Measurements from ENCODE around the gene CORO2A.
"Not testable (repeated sequence)": the region's sequence is repeated elsewhere in the genome, so short reads cannot be mapped to it uniquely, and the experiment has no call there.

The CORO2A gene

GRCh38 chr9:98076514-98076890 is 115.9 kb downstream of the CORO2A start:
- DNase-seq = not testable (repeated sequence)

- no peak for DNase-seq
These were observed 117.1 kb downstream of the CORO2A start for GRCh38 chr9:98075332-98075805.

DNA sequence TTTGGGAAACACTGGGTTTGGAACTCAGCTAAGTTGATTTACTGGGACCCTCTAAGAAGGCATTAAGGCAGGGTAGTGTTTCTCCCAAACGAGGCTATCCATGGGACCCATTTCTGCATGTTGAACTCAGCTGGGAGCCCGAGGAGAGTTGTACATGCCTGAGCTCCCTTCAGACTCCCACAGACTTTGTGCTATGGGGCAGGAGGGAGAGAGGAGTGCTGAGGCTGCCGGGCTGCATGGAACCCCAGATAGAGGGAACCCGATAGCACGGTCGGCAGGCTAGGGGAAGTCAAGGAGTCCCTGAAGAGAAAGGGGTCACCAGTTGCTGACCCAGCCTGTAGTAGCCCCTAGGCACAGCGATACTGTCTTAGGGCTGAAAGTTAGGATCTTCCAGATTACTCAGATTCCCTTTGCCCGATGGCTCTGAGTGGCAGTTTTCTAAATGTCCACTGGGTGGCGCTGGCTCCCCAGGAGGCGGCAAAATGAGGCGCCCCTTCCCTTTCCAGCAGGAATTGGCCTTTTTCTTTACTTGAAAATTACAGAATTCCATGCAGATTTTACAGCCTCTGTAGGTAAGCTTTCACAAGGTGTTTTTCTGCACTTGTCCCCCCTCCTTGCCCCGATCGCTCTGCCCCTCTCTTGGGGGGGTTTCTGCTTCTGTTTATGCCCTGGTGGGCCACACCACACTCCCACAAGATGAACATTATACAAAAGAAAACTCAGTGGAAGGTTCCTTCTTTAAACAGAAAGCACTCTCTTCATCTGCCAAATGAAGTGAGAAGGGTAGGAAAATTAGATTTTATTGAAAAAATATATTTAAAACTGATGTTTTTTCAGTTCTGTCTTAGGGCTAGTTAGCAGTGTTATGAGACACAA is 118.1 kb downstream of the CORO2A start:
- peak; percentile 11 for DNase-seq

DNA sequence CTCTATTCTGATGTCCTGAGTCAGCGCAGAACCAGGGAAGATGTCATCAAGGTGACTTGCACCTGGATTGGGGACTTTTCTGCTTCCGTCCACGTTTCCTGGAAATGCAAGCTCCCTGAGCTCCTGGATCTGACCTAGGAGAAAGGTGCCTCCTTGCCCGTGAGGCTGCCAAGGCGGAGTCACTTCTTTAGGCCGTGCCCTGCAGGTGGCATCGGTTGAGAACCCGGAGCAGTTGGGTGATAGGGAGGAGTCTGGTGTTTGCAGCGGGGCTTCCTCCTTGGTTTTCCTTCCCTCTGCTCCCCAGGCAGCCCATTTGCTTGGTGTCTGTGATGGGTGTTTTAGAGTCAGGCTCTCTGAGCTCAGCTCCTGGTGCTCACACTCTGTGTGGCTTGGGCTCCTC is 120.7 kb downstream of the CORO2A start:
- no peak for DNase-seq
